ENCODE results near the gene MOB3C.

MOB3C gene

DNA sequence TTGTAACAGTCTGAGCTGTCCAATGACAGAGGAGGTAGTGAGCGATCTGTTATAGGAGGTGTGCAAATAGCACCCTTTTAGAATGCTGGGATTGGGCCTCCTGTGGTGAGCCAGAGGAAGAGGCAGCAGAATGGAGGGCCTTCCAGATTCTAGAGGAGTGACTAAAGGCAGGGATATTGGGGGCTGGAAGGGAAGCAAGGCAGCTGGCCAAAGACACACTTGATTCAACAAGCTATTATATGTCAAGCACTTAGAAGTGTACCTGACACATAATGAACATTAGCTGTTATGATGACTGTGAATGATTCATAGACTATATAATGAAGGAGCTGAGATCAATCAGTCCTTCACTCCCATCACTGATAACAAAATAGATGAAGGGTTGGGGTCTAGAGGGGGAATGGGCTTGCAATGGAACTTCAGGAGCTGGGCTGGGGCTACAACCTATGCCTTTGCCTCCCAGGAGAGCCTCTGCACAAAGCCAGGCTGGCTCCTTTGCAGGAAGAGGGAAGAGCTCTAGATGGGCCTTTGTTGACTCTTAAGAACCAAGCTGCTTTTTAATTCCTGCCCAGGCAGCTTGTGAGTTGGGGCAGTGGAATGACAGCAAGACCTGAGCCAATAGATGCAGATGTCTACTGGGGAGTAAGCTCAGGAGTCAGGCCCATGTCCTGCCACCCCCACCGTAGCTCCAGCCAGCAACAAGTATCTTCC, 10.2 kb downstream of the MOB3C start:
- DNase-seq (ENCODE audit: low read depth, low spot score), result no peak

DNA sequence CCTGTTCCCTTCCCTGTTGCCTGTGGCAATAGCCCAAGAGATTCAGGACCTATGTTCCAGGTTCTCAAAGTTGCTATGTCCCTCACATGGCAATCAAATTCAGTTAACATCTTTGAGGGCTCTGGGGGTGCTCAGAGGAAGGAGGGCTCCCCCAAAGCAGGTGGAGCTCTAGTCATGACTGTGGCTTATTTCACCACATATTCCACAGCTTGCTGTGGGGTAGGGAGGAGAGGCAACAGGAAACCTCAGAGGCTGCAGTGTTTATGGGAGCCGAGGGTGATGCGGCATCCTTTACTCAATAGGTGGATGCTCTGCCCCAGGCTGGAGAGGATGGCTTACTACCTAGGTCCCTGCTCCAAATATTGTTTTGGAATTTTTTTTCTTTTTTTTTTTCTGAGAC, 11.4 kb downstream of the MOB3C start:
- DNase-seq (ENCODE audit: low read depth, low spot score), result no peak

DNA sequence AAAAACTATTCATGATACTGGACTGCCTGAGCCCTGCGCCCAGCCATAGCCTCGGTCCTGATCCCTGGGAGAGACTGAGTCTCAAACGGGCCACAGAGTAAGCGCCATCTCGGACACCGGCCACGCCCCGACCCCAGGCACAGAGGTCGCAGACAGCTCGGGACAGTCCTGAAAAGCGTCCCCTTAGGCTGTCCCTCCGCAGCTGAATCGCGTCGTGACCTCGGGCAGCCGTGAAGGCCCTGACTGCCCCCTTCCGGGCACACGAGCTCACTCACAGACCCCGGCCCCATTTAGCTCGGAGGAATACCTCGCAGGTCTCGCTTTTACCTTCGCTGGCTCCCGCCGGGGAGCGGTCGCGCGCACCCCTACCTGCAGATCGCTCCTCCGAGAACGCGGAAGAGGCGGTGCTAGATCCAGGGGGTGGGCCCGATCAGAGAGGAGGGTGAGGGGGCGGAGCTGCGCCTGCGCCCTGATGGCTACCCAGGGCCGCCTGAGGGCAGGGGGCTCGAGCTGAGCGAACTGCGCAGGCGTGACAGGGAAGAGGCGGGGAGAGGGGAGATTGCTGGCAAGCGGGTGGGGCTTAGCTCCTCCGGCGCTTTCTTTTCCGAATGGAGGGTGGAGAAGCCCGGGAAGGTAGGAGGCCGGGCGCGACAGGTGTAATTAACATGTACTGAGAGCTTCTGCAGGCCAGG, 12.6 kb downstream of the MOB3C start, which contains the start of gene MKNK1:
TSS of gene MKNK1 (minus strand) at position 411 of the 692 bp plus-strand sequence. CDS start 20,941 bp downstream, outside the sequence.
- peak; percentile 99 for DNase-seq (ENCODE audit: low read depth, low spot score)

DNA sequence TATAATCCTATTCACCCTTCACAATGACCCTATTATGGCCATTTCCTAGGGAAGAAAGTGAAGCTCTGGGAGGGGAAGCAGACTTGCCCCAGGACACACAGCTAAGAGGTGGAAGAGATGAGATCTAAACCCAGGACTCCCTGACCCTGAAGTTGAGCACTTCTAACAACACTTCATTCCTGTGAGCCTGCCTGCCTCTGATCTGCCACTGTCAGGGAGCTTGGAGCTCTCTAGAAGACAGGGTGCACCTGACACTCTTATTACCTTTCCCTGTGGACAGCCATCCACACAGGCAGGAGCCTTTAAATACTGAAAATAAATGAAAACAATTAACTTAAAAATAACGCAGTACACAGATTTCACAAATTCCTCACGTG, 13.1 kb downstream of the MOB3C start:
- DNase-seq (ENCODE audit: low read depth, low spot score), result no peak

DNA sequence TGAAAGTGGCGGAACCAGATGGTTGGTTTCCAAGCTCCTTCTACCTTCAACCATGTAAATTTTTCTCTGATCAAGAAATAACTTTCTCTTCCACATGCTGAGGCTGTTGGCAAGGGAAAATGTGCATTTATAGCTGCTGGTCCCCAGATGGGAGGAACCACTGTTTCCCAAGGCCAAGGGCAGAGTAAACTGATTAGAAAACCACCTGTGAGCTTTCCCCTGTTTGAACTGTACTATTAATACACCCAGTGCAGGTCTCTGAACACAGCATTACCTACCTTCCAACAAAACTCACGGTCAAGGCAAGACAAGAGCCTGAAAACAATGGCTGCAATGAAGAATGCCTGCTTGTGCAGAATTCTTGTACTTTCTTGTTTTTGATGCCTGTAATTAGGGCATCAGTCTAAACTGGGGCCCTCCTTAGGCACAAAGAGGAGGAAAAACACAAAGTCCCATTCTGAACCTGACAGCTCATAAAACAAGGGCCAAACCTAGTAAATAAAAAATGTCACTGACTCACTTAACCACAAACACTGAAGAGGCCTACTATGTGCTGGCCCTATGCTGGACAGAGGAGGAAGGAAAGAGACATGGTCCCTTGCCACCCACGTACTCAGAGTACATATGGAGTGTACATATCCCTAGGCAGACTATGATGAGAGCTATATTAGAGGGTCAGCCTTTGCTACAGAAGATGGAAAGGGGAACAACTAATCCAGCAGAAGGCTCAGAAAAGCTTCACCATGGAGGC, 15.2 kb downstream of the MOB3C start:
- DNase-seq (ENCODE audit: low read depth, low spot score), result no peak

DNA sequence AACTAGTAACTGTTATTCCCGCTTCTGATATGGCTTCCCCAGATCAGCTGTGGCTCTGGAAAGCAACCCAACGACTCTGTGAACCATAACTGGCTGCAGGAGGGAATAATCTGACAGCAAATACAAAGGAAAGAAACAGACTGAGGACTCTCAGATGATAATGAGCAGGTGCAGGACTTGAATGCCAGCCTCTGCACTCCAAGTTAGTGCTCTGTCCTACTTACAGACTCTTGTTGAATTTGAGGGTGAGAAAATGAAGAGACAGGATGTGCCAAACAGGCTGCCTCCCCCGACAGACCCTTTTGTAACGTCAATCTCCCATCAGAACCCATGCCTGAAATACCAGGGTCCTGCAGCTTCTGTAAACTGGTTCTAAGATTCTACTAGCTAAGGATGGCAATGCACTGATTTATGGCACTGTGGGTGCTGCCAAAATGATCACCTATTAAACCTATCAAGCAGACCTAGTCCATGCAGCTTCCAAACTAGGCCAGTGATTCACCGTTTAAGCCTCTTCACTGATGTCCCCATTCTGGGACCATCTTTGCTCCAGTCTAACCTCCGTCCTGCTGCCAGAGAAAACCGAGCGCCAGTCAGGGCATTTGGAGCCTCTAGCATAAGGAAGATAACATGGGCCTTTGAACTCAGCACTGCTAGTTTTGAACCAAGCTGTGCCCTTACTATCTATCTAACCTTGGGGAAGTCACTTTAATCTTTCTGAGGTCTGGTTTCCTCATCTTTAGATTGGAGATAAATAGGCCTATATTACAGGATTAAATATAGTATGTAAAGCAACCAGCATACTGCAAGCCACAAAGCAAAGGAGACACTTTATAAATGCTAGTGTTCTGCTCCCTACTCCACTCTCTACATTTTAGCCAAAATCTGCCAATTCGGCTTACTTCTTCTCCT, 17.3 kb downstream of the MOB3C start:
- DNase-seq (ENCODE audit: low read depth, low spot score), result no peak

DNA sequence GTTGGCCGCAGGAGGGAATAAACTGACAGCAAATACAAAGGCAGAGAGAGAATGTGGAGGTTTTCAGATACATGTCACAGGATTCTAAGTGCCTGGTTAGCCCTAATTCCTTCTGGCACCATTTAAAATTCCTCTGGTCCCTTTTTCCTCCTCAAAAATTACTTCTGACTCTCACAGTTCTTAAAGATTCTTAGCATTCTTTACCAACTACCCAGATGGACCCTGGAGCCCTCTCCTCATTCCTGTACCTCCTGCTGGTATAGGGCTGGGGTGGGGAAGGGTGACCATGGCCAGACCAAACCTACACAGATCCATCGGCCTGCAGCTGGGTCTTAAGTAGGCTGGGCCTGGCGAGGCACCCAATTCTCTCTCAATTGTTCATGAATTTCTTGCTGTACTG, 19.8 kb downstream of the MOB3C start:
- peak; percentile 65 for DNase-seq (ENCODE audit: low read depth, low spot score)

DNA sequence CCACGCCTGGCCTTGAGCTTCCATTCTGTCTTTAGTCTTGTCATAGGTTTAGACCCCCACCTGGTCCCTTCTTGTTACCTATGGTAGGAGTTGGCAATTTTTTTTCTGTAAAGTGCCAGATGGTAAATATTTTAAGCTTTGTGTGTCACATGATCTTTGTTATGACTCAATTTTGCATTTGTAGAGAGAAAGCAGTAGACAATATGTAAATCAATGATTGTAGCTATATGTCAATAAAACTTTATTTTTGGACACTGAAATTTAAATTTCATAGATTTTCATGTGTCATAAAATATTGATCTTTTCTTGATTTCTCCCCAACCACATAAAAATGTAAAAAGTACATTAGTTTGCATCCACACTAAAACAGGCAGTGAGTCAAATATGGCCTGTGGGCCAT, 20.6 kb downstream of the MOB3C start:
- no peak for DNase-seq (ENCODE audit: low read depth, low spot score)

DNA sequence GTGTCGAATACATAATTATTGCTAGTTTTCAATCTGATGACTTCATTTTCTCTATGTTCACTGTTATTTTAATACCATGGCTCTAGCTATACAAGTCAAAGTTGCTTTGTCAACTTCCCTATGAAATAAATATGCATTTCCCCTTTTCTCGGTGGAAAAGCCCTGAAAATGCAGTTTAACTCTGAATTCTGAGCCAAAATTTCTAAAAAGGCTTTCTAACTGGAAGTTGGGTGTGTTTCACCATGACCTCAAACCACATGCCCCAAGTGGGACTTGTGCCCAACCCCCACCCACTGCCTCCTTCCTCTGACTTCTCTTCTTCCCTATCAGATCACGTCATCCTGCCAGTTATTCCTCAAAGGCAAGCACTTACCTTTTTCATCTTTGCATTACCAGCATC, 21.5 kb downstream of the MOB3C start:
- no peak for DNase-seq (ENCODE audit: low read depth, low spot score)

DNA sequence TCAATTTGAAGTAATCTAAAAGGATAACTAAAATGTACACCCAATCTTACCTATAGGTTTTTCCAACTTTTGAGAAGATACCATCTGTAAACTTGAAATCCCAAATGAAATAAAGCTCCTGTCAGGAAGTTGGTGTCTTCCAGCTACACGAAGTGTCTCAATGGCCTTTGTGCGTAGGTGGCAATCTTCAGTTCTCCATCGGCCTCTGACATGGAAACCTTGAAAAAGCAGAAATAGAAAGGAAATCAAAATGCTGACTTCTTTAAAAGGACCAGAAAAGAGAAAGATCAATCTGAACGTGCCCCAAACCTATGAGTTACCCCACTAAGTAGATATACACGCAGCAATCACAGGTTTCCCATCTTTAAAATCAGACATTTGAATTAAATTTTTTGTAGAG, 22.5 kb downstream of the MOB3C start:
- DNase-seq (ENCODE audit: low read depth, low spot score), result no peak

DNA sequence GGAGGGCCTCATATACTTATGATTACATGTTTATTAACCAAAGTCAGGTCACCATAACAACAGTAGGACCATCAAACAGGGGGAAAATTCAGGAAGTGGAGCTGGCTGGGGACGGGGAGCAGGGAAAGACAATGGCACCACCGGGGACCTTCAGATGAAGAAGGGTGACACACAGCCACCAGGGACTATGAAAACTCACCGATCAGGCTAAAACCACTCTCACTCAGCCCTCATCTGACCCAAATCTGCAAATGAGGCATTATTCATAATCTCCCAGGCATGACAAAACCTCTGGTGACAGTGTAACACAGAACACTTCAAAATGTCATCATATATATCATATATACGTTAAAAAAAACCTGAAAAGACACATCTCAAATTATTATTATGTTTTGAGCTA, 23.8 kb downstream of the MOB3C start:
- DNase-seq (ENCODE audit: low read depth, low spot score), result no peak

DNA sequence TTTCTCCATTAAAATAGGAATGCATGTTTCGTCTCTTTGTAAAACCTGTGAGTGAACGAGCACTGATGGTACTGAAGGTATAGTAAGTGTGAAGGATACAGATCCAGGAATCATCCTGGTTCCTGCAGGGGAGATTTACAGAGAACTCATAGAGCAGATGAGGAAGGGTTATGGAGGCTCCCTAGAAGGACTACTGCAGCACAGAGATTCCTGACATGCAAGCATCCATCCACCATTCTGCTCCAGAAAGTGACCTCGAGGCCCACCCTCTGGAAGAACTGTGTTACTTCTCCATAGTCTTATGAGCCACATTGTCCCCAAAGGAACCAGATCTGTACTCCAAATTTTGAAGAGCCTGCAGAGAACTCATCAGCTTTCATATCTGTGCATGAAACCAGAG, 27.1 kb downstream of the MOB3C start:
- no peak for DNase-seq (ENCODE audit: low read depth, low spot score)

DNA sequence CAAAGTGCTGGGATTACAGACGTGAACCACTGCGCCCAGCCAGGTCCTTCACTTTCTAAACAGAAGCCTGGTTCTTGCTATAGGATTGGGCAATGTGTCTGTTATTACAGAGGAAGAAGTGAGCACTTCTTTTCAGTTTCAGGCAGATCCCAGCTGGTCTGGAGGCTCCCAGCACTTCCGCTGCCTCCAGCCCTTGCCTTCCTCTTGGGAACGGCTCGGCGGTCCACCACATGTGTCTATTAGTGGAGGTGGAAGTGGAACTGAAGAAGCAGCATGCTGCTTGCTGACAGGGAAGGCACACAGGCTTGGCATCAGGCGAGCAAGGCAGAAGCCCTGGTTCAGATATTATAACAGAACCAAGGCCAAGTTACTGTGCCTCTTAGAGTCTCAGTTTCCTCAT, 29.5 kb downstream of the MOB3C start:
- DNase-seq (ENCODE audit: low read depth, low spot score), result no peak

DNA sequence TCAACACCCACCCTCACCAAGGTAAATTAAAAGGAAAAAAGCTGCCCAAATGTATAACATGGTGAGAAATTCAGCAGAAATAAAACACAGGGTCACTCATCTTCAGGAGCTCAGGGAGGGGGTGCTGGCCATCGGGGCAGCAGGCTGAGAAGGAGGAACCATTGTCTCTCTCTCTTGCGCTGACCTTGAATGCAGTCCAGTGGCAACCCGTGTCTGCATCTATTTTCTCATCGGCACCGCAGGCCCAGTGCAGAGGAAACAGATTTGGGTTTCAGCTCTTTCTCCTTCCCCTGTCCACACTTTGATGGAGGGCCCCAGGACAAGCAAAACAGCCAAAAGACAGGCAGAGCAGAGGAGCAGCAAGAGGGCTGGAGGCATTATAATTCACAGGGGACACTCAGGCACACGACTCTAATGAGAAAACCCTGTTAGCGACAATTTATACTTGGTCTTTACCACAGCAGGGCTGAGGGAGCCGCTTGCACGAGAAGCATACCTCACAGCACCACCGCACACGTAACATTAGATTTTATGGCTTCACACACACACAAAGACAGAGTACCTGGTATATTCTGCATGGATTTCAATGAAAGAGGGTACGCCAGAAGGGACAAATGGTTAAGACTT, 31.2 kb downstream of the MOB3C start:
- DNase-seq (ENCODE audit: low read depth, low spot score), result no peak

DNA sequence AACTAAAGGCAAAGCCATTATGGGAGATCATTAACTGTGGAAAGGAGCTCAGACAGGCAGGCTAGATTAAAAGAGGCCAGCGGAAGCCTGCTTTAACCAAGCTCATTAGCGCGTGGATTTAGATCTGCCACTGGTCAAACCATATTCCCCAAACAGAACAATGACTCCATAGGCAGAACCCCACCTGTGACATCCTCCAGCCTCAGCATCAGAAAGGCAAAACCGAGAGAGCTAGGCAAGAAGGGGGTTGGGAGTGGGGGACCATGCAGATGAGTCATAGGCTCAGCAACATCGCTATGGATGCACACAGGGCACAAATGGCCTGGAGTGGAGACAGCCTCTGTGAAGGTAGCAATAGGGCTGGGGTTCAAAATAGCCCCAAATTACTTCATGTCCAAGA, 33.1 kb downstream of the MOB3C start:
- DNase-seq (ENCODE audit: low read depth, low spot score), result no peak

DNA sequence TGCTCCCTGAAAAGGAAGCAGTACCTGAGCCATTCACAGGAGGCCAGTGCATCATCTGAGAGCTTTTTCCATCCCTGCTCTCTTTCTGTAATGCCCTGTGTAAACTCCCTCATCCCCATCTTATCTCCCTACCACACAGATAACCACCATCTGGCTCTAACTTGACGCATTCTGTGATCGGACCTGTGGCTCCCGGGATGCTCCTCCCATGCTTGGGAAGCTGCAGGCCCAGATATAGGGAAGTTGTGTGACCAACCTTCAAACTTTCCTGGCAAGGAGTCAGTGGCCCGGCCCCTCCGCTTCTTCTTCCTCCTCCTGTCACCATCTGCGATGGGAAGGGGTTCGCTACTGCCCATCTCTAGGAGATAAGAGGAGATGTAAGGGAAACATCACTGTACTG, 33.6 kb downstream of the MOB3C start:
- no peak for DNase-seq (ENCODE audit: low read depth, low spot score)

DNA sequence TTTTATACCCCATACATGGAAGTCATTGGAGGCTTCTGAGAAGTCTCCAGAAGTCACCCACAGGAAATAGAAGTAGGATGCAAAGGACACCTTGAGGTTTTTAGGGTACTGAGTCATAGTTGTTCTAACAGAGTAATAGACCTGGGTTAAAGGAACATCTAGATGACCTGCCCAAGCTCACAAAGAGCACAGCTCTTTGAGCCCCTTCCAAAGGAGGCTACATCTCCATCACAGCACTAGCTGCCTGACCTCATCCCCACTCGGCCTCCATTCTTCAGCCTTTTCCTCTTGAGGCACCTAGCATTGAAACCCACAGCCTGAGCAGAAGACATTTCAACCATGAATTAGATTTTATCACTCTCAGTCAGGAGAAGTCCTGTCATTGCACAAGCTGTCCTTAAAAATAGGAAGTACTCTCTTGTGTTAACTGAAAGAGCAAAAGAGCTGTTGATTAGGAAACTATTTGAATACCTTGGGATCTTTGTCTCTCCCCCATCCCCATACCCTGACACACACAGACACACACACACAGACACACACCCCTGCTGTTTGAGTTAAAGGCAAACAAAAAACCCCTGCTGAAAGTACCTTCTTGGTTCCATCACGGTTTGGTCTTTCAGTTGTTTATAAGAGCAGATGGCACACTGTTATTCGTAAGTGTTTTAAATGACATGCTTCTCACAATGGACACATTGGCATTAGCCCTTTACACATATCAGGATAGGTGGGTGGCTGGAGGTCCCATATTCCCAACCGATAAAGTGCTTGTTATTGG, 34.7 kb downstream of the MOB3C start:
- no peak for DNase-seq (ENCODE audit: low read depth, low spot score)

DNA sequence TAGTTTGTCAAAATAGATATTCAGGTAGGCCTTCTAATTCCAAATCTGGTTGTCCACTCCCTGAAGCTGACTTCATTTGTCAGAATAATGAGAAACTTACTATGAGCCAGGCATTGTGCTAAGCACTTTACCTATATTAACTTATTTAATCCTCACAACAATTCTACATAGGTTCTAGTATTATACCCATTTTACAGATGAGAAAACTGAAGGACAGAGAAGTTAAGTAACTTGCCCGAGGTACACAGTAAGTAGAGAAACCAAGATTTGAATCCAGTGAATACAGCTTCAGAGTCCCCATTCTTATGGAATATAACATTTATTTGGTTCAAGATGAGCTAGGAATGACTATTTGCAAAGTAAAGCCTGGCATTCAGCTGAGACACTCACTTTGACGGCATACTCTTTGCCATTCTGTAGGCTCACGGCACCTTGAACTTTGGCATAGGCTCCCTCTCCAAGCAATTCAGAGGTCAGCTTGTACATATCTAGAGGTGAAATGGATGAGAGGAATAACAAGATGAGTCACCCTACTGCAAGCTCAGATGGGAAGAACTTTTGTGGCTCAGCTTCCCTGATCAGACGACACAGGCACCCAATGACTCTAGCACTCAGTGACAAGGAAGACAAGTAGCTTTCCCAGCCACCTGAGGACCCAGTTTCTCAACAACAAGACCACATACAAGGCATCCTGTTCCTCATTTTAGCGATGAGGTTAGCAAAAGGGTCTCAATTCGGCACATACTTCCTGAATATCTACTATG, 36.3 kb downstream of the MOB3C start:
- DNase-seq (ENCODE audit: low read depth, low spot score), result no peak

DNA sequence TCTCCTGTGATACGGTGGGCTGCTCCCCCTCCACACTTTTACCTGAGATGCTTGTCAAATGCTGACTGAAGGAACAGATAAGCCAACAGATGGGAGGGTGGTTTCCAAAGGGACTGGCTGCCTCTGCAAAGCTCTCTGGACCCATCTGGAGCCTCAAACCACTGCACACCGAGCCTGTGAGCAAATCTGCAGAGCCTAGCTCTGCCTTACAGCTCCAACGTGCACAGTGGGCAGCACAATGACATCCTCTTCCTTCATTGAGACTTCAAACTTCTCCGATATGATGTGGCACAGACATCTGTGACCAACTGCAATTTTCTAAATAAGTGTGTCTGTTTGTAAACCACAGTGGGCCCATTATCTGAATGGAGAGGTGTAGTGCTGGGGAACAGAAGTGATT, 38.9 kb downstream of the MOB3C start:
- DNase-seq (ENCODE audit: low read depth, low spot score), result no peak

DNA sequence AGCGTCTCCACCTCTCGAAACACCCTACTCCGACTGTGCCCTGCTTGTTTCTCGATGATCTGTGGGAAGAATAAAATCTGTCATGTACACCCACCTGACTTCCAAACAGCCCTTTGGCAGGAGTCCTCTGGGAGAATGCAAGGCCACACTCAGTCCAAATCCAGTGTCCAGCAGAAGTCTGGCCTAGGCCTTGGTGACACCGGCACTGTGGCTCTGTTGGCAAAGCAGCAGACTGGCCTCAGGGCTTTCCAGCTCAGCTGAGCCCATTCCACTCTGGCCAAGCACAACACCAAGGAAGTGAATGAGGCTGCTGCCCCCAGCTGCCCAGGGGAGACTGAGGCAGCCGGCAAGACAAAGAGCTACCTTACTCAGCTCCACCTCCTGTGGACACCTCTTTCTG, 40.0 kb downstream of the MOB3C start:
- DNase-seq (ENCODE audit: low read depth, low spot score), result no peak

Data from astrocyte of the hippocampus (primary cell).